ENCODE data around the gene PODNL1. TPM values are rescaled to one million over a fixed set of nuclear protein-coding genes. Genes with fewer than 3 reads are reported as not detected.

The PODNL1 gene, protein sequence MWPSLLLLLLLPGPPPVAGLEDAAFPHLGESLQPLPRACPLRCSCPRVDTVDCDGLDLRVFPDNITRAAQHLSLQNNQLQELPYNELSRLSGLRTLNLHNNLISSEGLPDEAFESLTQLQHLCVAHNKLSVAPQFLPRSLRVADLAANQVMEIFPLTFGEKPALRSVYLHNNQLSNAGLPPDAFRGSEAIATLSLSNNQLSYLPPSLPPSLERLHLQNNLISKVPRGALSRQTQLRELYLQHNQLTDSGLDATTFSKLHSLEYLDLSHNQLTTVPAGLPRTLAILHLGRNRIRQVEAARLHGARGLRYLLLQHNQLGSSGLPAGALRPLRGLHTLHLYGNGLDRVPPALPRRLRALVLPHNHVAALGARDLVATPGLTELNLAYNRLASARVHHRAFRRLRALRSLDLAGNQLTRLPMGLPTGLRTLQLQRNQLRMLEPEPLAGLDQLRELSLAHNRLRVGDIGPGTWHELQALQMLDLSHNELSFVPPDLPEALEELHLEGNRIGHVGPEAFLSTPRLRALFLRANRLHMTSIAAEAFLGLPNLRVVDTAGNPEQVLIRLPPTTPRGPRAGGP
- 0.33 TPM for total RNA-seq (2013)
- polyA plus RNA-seq (1 to 10 TPM; 1.2 to 1.4 (median 1.3) TPM), polyA minus RNA-seq (0.14 and 0.80 TPM in 2 replicates), total RNA-seq (0 to 0.69 (median 0.16) reads per million in 11 experiments)

- peaks cover 20 to 35% (median 24%) of the 10 kb centered on the region in 3 donors for H3K27me3 Mint-ChIP-seq (ENCODE audit: low read depth in 3 of 3)
- H3K27ac Mint-ChIP-seq, result no peak within 1 kb of the TSS
- intact Hi-C loops (cut with micrococcal nuclease), result no loop called here
- no peaks in the 10 kb centered on the region for H3K4me1 Mint-ChIP-seq
- H3K4me3 Mint-ChIP-seq, result peak within 1 kb of the TSS in 1 of 2 donors; percentile 57
- Histone ChIP-seq H2AFZ (ENCODE audit: insufficient read depth, low read depth, low read length, poor library complexity, severe bottlenecking) (no peak within 1 kb of the TSS), H4K20me1 (ENCODE audit: insufficient read depth, low read length) (no peaks in the 10 kb centered on the region), H3K9me3 (replicated peaks in 1 of 2; ENCODE audit: control insufficient read depth in 1 of 2, insufficient read depth in 1 of 2, low read length in 2 of 2) (peaks cover 4 to 7% of the 10 kb centered on the region in 2 donors), H3K4me1 (ENCODE audit: control insufficient read depth in 1 of 2, insufficient read depth in 2 of 2, low read length in 2 of 2) (no peaks in the 10 kb centered on the region), H3K4me3 (replicated peaks in 1 of 3; ENCODE audit: low read depth in 2 of 3, low read length in 3 of 3) (no peak within 1 kb of the TSS), H3K4me2 (replicated peaks; ENCODE audit: extremely low read depth, low read length, poor library complexity, severe bottlenecking) (no peak within 1 kb of the TSS), H3K79me2 (ENCODE audit: insufficient read depth, low read length) (no peaks in the 10 kb centered on the region), H3K9ac (ENCODE audit: insufficient read depth, low read length, poor library complexity, severe bottlenecking) (no peak within 1 kb of the TSS), H3K36me3 (replicated peaks in 1 of 2; ENCODE audit: control insufficient read depth in 1 of 2, insufficient read depth in 2 of 2, low read length in 2 of 2) (no peaks in the 10 kb centered on the region), H3K27ac (ENCODE audit: low read depth in 1 of 2, low read length in 2 of 2) (no peak within 1 kb of the TSS), H3K27me3 (ENCODE audit: control insufficient read depth in 2 of 2, insufficient read depth in 2 of 2, low read length in 2 of 2) (peaks cover 0 to 20% of the 10 kb centered on the region in 2 donors)
- 10% methylated on average over 4 of the region's 21 CpGs for WGBS (ENCODE audit: insufficient coverage)
- H3K36me3 Mint-ChIP-seq, result no peaks in the 10 kb centered on the region
- DNase-seq, result no peak
- no peak for TF ChIP-seq CTCF (IDR thresholded peaks at IDR 0.05)
- H3K9me3 Mint-ChIP-seq, result peaks cover 0 to 7% (median 3%) of the 10 kb centered on the region in 7 donors
These were observed at the start of gene PODNL1 for GRCh38 chr19:13938301-13939064. Gene PODNL1 (minus strand): TSS chr19:13938417. CDS start chr19:13938181, 236 bp downstream.
